NCI-H128 (cell line): Measurements from ENCODE around the gene ALLC.

Experiments
- DNase-seq: peaks from one replicate; lab custom pipeline; 2025; ENCODE audit not compliant: unreplicated experiment; lab: John Stamatoyannopoulos, UW

ALLC gene

DNA sequence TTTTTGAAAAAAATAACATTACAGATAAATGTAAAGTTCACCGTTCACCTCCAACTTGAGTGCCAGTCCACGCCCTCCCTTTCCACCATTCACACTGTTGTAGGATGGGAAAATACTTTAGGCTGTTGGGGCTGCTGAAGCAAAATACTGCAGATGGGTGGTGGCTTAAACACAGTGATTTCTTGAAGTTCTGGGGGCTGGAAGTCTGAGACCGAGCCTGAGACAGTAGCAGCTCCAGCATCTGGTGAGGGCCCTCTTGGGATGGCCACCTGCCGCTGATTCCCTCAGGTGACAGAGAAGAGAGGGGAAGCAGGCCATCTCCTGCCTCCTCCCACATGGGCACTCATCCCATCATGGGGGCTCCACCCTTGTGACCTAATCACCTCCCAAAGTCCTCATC is 17.7 kb downstream of the ALLC start:
- DNase-seq = no peak

DNA sequence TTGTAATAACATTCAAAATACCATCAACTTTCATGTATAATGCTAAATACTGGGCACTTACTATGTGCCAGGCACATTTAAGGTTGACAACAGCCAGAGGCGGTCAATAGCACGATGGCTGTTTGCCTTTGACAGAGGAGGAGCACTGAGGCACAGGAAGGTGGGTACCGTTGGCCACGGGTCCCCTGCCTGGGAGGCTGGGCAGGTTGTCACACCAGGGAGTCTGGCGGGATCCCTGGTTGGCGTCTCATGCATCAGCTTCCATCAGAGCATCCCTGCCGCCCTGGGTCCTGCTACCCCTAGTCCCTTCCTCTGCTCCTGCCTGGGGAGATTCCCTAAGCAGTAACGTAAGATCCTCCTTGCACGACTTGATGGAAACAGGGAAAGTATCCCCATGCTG is 19.4 kb downstream of the ALLC start:
- DNase-seq = no peak

DNA sequence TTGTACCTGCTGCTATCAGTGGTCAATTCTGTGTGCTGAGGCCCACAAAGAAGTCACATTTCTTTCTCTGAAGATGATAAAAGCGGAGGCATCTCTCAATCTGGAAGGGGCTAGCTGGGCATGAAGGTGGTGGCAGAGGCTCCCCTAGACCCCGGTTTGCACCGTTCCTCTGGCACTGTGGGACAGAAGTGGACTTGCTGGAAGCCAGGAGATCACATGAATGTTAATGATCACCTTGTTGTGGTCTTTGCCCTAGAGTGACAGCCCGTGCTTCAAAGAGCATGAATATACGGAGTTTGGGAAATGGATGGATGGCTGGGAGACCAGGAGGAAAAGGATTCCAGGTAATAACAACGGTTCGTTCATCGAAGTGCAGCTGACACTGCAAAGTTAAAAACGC is 20.2 kb downstream of the ALLC start:
- no peak for DNase-seq

DNA sequence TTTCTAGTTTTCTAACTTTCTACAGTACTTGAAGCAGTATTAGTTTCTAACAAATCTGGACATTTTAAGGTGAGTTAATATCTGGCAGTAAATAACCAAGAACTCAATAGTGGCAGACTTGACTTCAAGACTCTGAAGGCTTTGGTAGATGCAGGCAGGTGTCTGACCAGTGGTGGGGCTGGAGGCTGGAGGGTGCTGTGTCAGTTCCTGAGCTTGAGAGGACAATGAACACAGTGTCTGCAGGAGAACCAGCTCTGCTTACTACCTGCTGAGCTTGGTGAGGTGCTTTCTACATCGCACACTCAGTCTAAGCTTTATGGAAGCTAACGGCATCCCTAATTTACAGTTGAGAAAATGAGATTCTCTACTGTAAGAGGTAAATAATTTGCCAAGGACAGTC is 21.2 kb downstream of the ALLC start:
- no peak for DNase-seq

DNA sequence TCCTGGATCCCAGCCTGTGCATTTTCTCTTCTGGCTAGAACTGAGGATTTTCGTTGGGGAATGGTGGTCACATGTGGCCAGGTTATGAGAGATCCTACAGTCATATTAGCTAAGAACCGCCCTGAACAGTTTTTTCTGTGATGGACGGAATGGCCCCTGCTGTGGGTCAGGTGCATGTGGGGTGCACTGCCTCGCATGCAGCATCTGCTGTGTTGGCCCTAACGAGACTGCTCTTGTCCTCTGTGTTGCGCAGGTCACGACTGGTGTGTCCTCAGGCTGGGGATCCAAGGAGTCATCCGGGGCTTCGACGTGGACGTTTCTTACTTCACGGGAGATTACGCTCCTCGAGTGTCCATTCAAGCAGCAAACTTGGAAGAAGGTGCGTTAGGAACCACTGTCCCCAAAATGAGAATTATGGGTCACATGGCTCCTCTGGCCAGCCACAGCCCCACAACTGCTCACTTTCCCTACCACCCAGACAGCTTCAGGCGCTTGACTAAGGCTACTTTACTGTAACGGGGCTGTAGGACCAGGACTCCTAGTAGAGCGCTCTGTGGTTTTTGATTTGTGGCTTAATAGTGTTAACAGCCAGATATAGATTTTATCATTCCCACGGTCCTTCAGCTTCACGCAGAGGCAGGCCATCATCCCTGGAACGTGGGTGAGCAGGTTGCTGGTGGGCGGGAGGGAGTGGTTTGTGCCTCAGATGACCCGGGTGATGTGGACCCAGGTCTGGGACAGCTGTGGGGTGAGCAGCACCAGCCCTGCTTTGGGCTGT is 21.8 kb downstream of the ALLC start:
- DNase-seq = no peak

DNA sequence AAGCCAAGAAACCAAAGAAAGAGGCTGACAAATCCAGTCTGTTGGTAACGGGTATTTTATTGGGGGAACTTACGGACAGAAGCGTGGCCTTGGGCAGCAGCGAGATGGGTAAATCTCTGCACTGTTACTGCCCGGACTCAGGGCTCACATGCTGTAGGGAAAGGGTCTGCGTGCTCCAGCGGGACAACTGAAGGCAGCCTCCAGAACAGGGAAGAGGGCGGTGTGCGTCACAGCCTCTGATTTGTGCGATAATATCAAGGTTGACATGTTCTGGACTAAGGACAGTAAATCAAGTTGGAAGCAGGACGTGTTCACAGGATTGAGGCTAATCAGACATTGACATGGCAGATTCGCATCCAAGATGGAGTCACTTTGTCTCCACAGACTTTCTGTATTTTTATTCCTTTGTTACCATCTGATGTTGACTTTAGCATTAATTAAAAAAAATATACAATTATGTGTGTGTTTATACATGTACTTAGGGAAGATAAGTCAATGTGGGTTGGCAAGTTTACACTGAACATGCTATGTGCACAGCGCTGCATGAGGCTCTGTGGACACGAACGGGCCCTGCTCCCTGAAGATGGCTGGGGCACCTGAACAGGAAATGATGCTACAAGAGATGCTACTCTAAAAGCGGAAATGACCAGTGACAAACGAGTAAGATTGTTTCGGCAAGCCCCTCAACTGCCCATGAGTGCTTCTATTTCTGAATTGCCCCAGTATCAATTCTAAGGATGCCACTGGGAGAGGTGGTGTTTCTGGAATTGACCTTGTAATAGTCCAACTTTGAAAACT is 22.7 kb downstream of the ALLC start:
- DNase-seq = no peak

DNA sequence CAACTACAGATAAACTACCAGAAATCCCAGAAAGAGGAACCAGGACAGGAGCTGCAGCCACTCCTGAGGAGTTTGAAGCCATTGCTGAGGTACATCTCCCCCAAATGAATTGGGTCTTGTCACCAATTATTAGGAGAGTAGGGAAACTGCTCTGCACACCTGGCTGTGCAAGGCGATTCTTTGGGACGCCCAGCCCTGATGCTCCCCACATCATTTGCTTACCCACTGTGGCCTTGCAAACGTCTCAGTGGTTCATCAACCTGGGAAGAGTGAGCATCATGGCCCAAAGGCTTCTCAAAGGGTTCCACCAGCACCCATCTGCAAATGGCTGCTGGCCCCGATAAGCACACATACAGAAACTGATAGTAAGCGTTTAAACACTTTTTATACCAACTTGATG is 23.6 kb downstream of the ALLC start:
- DNase-seq = no peak

DNA sequence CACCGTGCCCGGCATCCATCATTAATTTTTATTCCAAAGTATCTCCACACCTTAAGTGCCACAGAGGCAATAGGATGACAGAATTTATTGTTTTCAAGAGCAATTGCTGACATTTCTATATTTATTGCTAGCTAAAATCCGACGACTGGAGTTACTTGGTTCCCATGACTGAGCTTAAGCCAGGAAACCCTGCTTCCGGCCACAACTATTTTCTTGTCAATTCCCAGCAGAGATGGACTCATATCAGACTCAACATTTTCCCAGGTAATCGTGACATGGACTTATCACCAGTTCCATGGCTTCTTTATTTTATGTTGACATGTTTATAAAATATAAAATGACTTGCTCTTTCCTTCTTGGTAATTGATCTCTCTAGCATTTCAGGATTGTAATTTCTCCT is 24.8 kb downstream of the ALLC start:
- DNase-seq = no peak

DNA sequence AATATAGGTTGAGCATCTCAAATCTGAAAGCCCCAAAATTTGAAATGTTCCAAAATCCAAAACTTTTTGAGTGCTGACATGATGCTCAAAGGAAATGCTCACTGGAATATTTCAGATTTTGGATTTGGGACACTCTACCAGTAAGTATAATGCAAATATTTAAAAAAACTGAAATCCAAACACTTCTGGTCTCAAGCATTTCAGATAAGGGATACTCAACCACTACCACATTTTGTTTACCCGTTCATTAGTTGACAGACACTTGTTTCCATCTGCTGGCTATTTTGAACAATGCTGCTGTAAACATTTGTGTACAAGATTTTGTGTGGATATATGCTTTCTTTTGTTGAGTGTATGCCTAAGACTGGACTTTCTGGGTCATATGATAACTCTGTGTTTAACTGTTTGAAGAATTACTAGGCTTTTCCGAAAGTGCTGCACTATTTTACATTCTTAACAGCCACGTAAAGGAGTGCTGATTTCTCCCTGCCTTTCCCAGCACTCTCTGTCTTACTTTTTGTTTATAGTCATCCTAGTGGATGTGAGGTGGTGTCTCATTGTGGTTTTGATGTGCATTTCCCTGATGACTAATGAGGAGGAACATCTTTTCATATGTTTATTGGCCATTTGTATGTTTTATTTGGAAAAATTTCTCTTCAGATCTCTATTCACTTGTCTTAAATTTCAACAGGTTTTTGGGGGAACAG is 25.9 kb downstream of the ALLC start:
- no peak for DNase-seq

DNA sequence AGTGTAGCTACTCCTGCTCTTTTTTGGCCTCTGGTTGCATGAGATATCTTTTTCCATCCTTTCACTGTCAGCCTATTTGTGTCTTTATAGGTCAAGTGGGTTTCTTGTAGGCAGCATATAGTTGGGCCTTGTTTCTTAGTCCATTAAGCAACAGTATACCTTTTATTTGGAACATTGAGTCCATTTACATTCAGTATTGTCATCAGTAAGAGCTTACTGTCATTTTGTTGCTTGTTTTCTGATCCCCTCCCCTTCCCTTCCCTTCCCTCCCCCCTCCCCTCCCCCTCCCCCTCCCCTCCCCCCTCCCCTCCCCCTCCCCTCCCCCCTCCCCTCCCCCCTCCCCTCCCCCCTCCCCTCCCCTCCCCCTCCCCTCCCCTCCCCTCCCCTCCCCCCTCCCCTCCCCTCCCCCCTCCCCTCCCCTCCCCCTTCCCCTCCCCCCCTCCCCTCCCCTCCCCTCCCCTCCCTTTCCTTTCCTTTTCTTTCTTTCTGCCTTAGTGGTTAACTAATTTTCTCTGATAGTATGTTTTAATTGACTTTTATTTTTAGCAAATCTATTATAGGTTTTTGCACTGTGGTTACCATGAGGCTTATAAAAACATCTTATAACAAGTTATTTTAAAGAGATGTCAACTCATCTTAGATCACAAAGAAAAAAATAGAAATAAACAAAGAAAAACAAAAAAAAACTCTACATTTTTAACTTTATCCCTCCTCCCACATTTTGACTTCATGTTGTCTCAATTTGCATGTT is 32.2 kb downstream of the ALLC start:
- DNase-seq = no peak

DNA sequence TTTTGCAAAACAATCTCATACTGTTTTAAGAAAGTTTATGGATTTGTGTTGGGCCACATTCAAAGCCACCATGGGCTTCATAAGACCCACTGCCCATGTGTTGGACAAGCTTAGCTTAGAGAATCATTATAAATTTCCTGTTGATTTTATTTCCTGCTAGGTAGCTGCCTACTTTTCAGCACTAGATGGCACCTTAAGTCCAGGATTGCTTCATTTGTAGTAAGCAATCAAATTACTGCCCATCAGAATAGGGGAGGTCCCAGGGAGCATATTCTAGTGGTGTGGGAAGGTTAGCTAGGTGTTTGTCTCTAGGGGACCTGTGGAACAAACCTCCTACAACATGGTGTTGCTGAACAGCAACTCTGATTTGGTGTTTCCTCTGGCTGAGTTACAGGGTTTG is 34.4 kb downstream of the ALLC start:
- DNase-seq = no peak

DNA sequence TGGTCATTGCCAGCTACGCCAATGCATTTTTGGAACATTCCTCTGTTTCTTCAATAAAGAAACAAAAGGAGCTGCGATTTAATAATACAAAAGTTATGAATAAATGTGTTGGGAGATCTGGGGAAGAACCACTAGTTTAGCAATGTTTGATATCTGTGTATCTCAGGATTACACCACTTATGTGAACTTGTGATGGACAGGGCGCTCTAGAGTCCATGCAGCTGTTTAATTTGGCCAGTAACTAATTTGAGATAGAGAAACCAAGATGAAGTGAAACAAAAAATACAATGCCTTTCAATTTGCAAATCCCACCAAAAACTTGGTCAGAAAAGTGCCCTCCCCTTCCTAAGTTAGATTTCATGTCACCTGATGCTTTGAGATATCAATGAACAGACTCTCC is 38.5 kb downstream of the ALLC start:
- DNase-seq = no peak

DNA sequence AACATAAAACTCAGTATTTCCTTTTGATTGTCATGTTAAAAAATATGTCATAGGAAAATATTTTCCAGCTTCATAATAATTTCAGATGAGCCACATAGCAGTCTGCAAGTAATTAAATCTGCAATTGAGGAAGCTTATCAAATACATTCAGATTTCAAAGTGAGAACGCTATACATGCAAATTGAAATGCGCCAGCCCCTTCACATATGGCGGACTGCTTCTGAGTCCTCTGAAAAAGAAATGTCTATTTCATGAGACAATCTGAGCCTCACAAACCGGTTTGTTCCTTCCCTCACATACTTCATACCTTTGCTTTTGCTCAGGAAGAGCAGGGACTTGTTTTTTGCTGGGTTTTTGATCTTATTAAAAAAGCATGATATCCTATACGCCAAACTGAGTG is 43.1 kb downstream of the ALLC start:
- no peak for DNase-seq

DNA sequence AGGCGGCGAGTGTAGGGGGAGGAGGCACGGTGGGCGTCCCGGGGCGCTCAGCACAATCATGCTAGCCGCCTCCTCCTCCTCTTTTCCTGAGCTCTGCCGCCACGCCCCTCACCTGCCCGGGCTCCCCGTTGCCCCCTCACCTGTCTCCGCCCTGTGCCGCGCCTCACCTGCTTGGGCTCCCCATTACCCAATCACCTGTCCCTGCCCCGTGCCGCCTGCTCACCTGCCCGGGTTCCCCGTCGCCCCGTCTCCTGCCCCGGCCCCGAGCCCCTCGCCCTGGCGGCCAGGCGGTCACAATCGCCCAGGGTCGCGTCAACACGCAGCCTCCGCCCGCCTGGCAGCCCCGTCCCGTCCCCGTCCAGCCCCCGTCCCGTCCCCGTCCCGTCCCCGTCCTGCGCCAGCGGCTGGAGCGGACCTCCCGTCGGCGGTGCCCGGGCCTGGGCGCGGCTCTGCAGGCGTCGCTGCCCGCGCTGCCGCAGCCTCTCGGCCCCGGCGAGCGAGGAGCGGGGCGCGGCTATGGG is 45.3 kb downstream of the ALLC start, which contains the start of gene DCDC2C:
Gene DCDC2C (plus strand): TSS at position 340 of the 521 bp plus-strand sequence. CDS start 177 bp downstream, at position 517.
- no peak for DNase-seq

DNA sequence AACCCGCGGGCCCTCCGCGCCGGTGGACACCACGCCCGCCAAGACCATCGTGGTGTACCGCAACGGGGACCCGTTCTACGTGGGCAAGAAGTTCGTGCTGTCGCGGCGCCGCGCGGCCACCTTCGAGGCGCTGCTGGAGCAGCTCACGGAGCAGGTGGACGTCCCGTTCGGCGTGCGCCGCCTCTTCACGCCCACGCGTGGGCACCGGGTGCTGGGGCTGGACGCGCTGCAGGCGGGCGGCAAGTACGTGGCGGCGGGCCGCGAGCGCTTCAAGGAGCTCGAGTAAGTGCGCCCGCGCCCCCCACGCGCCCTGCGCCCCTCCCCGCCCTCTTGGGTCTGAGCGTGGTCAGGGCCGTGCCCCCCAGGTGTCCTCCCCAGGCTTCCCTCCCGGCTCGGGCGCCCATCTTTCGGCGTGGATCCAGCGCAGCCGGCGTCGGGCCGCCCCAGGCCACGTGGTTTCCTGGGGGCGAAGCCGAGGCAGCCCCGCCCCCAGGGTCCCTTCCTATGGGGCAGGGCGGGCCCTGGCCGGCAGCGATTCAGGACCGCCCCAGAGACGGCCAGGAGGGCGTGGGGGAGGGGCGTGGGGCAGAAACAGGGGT is 45.9 kb downstream of the ALLC start:
- no peak for DNase-seq

DNA sequence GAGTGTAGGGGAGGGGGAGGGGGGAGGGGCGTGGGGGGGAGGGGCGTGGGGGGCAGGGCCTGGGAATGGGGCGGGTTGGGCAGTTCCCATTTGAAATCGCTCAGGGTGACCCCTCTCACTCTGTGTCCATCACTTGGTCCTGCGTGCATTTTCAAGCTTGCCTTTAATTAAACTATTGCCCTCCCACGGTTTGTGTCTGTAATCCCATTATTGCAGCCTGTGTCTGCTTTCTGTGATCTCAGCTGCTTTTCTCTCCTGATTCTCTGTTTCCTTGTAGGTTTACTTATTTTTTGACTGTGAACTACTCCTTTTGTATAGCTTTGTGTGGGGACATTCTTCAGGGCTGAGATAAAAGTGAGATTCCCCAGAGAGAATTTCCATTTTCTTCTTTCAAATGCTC is 46.7 kb downstream of the ALLC start:
- DNase-seq = no peak

DNA sequence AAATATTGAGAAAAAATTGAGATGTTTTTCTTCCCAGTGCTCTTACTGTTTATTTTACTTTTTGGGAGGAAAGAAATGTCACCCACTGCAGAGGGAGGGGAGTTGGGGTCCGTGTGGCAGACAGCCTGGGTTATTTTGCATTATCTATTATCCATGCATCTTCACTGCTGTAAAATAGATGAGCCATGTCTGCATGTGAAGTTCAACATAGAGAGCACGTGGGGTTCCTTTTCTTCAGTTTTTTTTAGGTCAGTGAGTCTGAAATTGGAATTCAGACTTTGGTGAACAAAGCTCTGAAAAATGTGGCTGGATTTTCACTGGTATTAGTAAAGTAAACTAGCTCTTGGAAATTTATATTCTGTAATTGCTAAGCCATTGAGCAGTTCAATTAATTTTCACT is 47.8 kb downstream of the ALLC start:
- DNase-seq = no peak

DNA sequence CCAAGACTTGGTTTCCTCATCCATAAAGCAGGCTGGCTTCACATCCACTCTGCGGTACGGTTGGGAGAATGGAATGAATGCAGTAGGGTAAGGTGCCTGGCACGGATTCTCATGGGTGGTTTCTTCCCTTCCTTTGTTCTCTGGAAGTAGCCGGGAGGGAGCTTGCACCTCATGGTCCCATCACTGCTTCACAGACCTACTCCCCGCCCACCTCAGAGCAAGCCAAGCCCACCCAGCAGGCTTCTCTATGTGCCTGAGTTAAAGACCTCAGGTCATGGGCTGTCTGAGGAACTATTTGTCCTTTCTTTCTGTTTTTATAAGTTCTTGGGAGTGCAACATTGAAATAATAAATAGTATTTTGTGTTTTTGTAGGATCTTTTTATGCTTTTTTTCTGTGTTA is 48.9 kb downstream of the ALLC start:
- no peak for DNase-seq

DNA sequence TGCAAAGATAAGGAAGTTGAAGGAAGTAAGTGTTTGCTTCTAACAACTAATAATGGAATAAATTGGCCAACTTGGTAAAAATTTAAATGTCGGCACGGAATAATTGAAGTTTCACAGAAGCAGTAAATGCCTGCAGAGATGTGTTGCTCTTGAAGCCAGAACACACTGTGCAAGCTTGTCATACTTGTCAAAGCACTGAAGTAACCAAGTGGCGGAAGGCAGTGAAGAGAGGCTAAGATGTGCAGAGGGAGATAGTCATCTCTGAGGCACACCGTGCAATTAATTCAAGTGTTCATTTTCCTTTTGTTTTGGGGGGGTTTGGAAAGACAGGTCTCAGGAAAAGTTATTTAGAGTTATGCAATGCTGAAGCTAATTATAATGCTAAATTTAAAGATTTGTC is 50.6 kb downstream of the ALLC start:
- no peak for DNase-seq

DNA sequence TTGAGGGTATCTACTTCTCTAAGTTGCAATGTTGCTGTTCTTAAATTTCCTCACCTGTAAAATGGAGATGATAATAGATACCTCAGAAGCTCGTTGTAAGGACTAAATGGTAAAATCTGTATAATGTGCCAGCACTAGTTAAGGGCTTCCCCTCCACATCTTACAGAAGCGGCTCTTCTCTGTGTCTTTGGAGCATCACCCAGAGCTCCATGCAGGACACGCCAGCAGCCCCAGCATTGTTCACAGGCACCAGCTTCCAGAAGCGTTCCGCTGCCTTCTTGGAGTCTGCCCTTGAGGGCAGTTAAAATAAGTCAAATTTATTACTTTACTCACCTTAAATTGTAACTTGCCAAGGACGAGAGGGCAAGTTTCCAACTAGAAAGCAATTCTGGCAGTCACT is 51.2 kb downstream of the ALLC start:
- no peak for DNase-seq

DNA sequence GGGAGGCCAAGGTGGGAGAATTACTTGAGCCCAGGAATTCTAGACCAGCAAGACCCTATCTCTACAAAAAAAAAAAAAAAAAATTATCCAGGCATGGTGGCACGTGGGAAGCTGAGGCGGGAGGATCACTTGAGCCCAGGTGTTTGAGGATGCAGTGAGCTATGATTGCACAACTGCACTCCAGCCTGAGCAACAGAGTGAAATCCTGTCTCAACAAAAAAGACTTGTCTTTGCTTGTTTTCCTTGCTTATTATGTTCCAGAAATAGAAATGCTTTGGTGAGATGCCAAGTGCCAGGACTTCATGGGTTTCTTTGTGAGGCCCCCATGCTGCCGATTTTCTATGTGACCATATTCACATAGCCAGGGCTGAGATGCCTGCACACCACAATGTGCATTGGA is 54.4 kb downstream of the ALLC start:
- DNase-seq = no peak
